DND-41 (cell line): ENCODE data around the gene GSC2.

Experiments used
- ATAC-seq: fragments of 200-7000 bp; cut with Tn5 transposase; 3 replicates; pipeline ENCODE4 v1.9.1; 2021; ENCODE audit warnings: low read depth; ENCODE audit not compliant: insufficient read depth
- DNase-seq: peaks from one replicate; pipeline ENCODE4 v3.0.0-alpha.2; 2020
- H2AFZ ChIP-seq: 2 replicates; pipeline ENCODE4 v1.6.0; 2012; ENCODE audit warnings: low read depth, low read length
- H3K27ac ChIP-seq: 2 replicates; pipeline ENCODE4 v1.5.1; 2012; ENCODE audit warnings: low read length, inconsistent platforms
- H3K27me3 ChIP-seq: fragments of 200-600 bp; sonication (generic); 2 replicates; pipeline ENCODE4 v1.6.0; 2012; ENCODE audit warnings: low read length, mild to moderate bottlenecking, inconsistent platforms; ENCODE audit not compliant: insufficient read depth, poor library complexity
- H3K36me3 ChIP-seq: 2 replicates; pipeline ENCODE4 v1.5.1; 2012; ENCODE audit warnings: low read length, inconsistent platforms; ENCODE audit not compliant: insufficient read depth
- H3K4me1 ChIP-seq: 2 replicates; pipeline ENCODE4 v1.5.1; 2012; ENCODE audit warnings: mild to moderate bottlenecking, low read length; ENCODE audit not compliant: insufficient read depth
- H3K4me2 ChIP-seq: 2 replicates; pipeline ENCODE4 v1.6.0; 2012; ENCODE audit warnings: mild to moderate bottlenecking, moderate library complexity, low read length, inconsistent platforms; ENCODE audit not compliant: insufficient read depth
- H3K4me3 ChIP-seq, 2 experiments: fragments of 200-600 bp in 1 of 2; shearing (Covaris generic) in 1 of 2; 2 replicates each; pipeline ENCODE4 v1.5.1; 2012 to 2016; ENCODE audit warnings: inconsistent platforms in 2 of 2, low read length in 2 of 2, mild to moderate bottlenecking in 2 of 2, low read depth in 1 of 2, moderate library complexity in 1 of 2
- H3K79me2 ChIP-seq: 2 replicates; pipeline ENCODE4 v1.6.0; 2012; ENCODE audit warnings: low read length, inconsistent platforms; ENCODE audit not compliant: insufficient read depth
- H3K9ac ChIP-seq: 2 replicates; pipeline ENCODE4 v1.6.0; 2012; ENCODE audit warnings: low read depth, mild to moderate bottlenecking, inconsistent platforms, low read length, moderate library complexity
- H3K9me3 ChIP-seq: 2 replicates; pipeline ENCODE4 v1.5.1; 2012; ENCODE audit warnings: low read length, moderate library complexity, mild to moderate bottlenecking, inconsistent platforms; ENCODE audit not compliant: insufficient read depth, severe bottlenecking
- H4K20me1 ChIP-seq: 2 replicates; pipeline ENCODE4 v1.6.0; 2012; ENCODE audit warnings: low read length; ENCODE audit not compliant: insufficient read depth
- CTCF ChIP-seq: IDR thresholded peaks from 2 replicates; pipeline ENCODE4 v1.5.1; 2012; ENCODE audit warnings: borderline replicate concordance, low read length, moderate library complexity, mild to moderate bottlenecking; ENCODE audit not compliant: poor library complexity, severe bottlenecking; ENCODE audit errors: extremely low read depth
- EZH2 ChIP-seq: IDR thresholded peaks from 3 replicates; pipeline ENCODE4 v1.6.1; 2012; ENCODE audit warnings: borderline replicate concordance, low read depth, mild to moderate bottlenecking, moderate library complexity, low read length, inconsistent platforms; ENCODE audit not compliant: severe bottlenecking

The GSC2 gene

GRCh38 chr22:19196841-19197612 is 46.9 kb upstream of the GSC2 start:
- no peak overlapping the region for H3K27ac ChIP-seq
- no peaks in the 10 kb centered on the region for H3K79me2 ChIP-seq
- H3K9me3 ChIP-seq = no peaks in the 10 kb centered on the region
- no peak overlapping the region for H2AFZ ChIP-seq
- no peak overlapping the region for H3K4me3 ChIP-seq
- H3K4me1 ChIP-seq = no peaks in the 10 kb centered on the region
- DNase-seq = no peak
- no peaks in the 10 kb centered on the region for H3K36me3 ChIP-seq
- no peak overlapping the region for H3K9ac ChIP-seq
- H4K20me1 ChIP-seq = no peaks in the 10 kb centered on the region
- no peaks in the 10 kb centered on the region for H3K27me3 ChIP-seq
- no peak overlapping the region for H3K4me2 ChIP-seq
- ATAC-seq = no peak
- TF ChIP-seq EZH2 (no peak), CTCF (no peak)

GRCh38 chr22:19195796-19196731 is 46.0 kb upstream of the GSC2 start:
- TF ChIP-seq CTCF (no peak), EZH2 (no peak)

GRCh38 chr22:19194766-19195536 is 44.9 kb upstream of the GSC2 start:
- Histone ChIP-seq H3K9ac (no peak overlapping the region), H3K4me3 (no peak overlapping the region), H3K27me3 (no peaks in the 10 kb centered on the region), H3K79me2 (no peaks in the 10 kb centered on the region), H3K36me3 (no peaks in the 10 kb centered on the region), H4K20me1 (no peaks in the 10 kb centered on the region), H3K4me1 (no peaks in the 10 kb centered on the region), H3K4me2 (no peak overlapping the region), H3K27ac (no peak overlapping the region), H2AFZ (no peak overlapping the region), H3K9me3 (no peaks in the 10 kb centered on the region)
- ATAC-seq (no peak), DNase-seq (no peak)
- no peak for TF ChIP-seq CTCF
- TF ChIP-seq EZH2 = no peak

More at GRCh38 chr22:19195796-19196731, 46.0 kb upstream of the GSC2 start:
- Histone ChIP-seq H3K27ac (no peak overlapping the region), H3K9ac (no peak overlapping the region), H3K79me2 (no peaks in the 10 kb centered on the region), H4K20me1 (no peaks in the 10 kb centered on the region), H3K36me3 (no peaks in the 10 kb centered on the region), H3K27me3 (no peaks in the 10 kb centered on the region), H3K4me2 (no peak overlapping the region), H2AFZ (no peak overlapping the region), H3K4me1 (no peaks in the 10 kb centered on the region), H3K9me3 (no peaks in the 10 kb centered on the region), H3K4me3 (no peak overlapping the region)
- DNase-seq (no peak), ATAC-seq (no peak)
